Stimulated activated CD4-positive, alpha-beta T cell treated with anti-CD3 and anti-CD28 coated beads, TNF-alpha, amount 100 ng/mL, for 1 hour (primary cell): ENCODE results near the gene ZNF473.
"Not testable (repeated sequence)": the region's sequence is repeated elsewhere in the genome, so short reads cannot be mapped to it uniquely, and the experiment has no call there.

Source experiments
- DNase-seq, 3 donors: peaks; one replicate each; pipeline ENCODE4 v3.0.0-alpha.2; 2020; ENCODE audit warnings: low read depth in 3 of 3, low spot score in 1 of 3

The ZNF473 gene

GRCh38 chr19:50047671-50048070 lies 21.9 kb downstream of the ZNF473 start:
- DNase-seq = no peak

- peak; percentile 45 to 71 (median 49) for DNase-seq
Observed at GRCh38 chr19:50050406-50051227, 24.8 kb downstream of the ZNF473 start.

- not testable (repeated sequence) for DNase-seq
Observed at GRCh38 chr19:50051228-50051895, 25.6 kb downstream of the ZNF473 start.

GRCh38 chr19:50051964-50052363 lies 26.2 kb downstream of the ZNF473 start:
- DNase-seq = no peak

GRCh38 chr19:50053119-50053518 lies 27.3 kb downstream of the ZNF473 start:
- DNase-seq = no peak

- no peak for DNase-seq
Observed at GRCh38 chr19:50058425-50058824, 32.6 kb downstream of the ZNF473 start.

- DNase-seq = no peak
Observed at GRCh38 chr19:50059045-50059444, 33.2 kb downstream of the ZNF473 start.

- DNase-seq = no peak
Observed at GRCh38 chr19:50060107-50060506, 34.3 kb downstream of the ZNF473 start.

- DNase-seq = no peak
Observed at GRCh38 chr19:50061650-50062049, 35.8 kb downstream of the ZNF473 start.

GRCh38 chr19:50065938-50066337 lies 40.1 kb downstream of the ZNF473 start:
- DNase-seq = no peak

GRCh38 chr19:50067575-50067974 lies 41.8 kb downstream of the ZNF473 start:
- DNase-seq = no peak

GRCh38 chr19:50068382-50068781 lies 42.6 kb downstream of the ZNF473 start:
- DNase-seq = not testable (repeated sequence)

GRCh38 chr19:50075076-50075475 lies 49.3 kb downstream of the ZNF473 start:
- DNase-seq = not testable (repeated sequence)

GRCh38 chr19:50075644-50076372 lies 50.0 kb downstream of the ZNF473 start:
- not testable (repeated sequence) for DNase-seq

- not testable (repeated sequence) for DNase-seq
Observed at GRCh38 chr19:50076581-50077355, 51.0 kb downstream of the ZNF473 start.

- not testable (repeated sequence) for DNase-seq
Observed at GRCh38 chr19:50079014-50079413, 53.2 kb downstream of the ZNF473 start.

GRCh38 chr19:50084440-50084839 lies 58.6 kb downstream of the ZNF473 start:
- not testable (repeated sequence) for DNase-seq

GRCh38 chr19:50087153-50087552 lies 61.3 kb downstream of the ZNF473 start:
- not testable (repeated sequence) for DNase-seq

GRCh38 chr19:50090706-50091105 lies 64.9 kb downstream of the ZNF473 start:
- DNase-seq = peak in 1 of 3 donors; percentile 13

- not testable (repeated sequence) for DNase-seq
Observed at GRCh38 chr19:50091786-50092185, 66.0 kb downstream of the ZNF473 start.

- not testable (repeated sequence) for DNase-seq
Observed at GRCh38 chr19:50092597-50092996, 66.8 kb downstream of the ZNF473 start.
